Neural cell (in vitro differentiated cells): Measurements from ENCODE around the gene SASH3. TPM values are rescaled to one million over a fixed set of nuclear protein-coding genes. Genes with fewer than 3 reads are reported as not detected.

ENCODE experiments used
- H2AFZ ChIP-seq: fragments of 200-600, 300-800 bp; sonication (generic), shearing (Covaris generic); 2 replicates; pipeline ENCODE4 v1.6.0; 2014; ENCODE audit warnings: low read depth, mild to moderate bottlenecking, antibody characterized with exemption, low read length, moderate library complexity
- H3F3A ChIP-seq: fragments of 200-600 bp; shearing (Covaris generic); 2 replicates; pipeline ENCODE4 v1.6.1; 2016; ENCODE audit warnings: mild to moderate bottlenecking, moderate library complexity, mixed read lengths, antibody characterized with exemption, low read length; ENCODE audit not compliant: insufficient read depth, poor library complexity, severe bottlenecking
- H3K27ac ChIP-seq: fragments of 200-600, 300-800 bp; sonication (generic), shearing (Covaris generic); 2 replicates; pipeline ENCODE4 v1.5.1; 2014; ENCODE audit warnings: mild to moderate bottlenecking, low read length, moderate library complexity
- H3K27me3 ChIP-seq: fragments of 300-800, 200-600 bp; sonication (generic), shearing (Covaris generic); 2 replicates; pipeline ENCODE4 v1.6.0; 2014; ENCODE audit warnings: mild to moderate bottlenecking, low read depth, low read length, moderate library complexity; ENCODE audit not compliant: insufficient read depth
- H3K36me3 ChIP-seq: fragments of 300-800, 200-600 bp; sonication (generic), shearing (Covaris generic); 2 replicates; pipeline ENCODE4 v1.5.1; 2014; ENCODE audit warnings: mild to moderate bottlenecking, antibody characterized with exemption, low read length, moderate library complexity; ENCODE audit not compliant: insufficient read depth
- H3K4me2 ChIP-seq: fragments of 300-800, 200-600 bp; sonication (generic), shearing (Covaris generic); 2 replicates; pipeline ENCODE4 v1.6.0; 2014; ENCODE audit warnings: mild to moderate bottlenecking, low read length
- H3K4me3 ChIP-seq: fragments of 300-800, 200-600 bp; sonication (generic), shearing (Covaris generic); 2 replicates; pipeline ENCODE4 v1.5.1; 2014; ENCODE audit warnings: mild to moderate bottlenecking, low read length, moderate library complexity
- H3K79me2 ChIP-seq: fragments of 200-600 bp; shearing (Covaris generic); replicated peaks from 2 replicates; pipeline ENCODE4 v1.6.0; 2014; ENCODE audit warnings: mild to moderate bottlenecking, low read length, moderate library complexity; ENCODE audit not compliant: insufficient read depth
- H3K9ac ChIP-seq: fragments of 300-800, 200-600 bp; sonication (generic), shearing (Covaris generic); 2 replicates; pipeline ENCODE4 v1.6.1; 2016; ENCODE audit warnings: mild to moderate bottlenecking, low read length, mixed read lengths
- H3K9me2 ChIP-seq: fragments of 200-600 bp; shearing (Covaris generic); 2 replicates; pipeline ENCODE4 v1.6.1; 2016; ENCODE audit warnings: mild to moderate bottlenecking, low read length, mixed read lengths; ENCODE audit not compliant: insufficient read depth
- H3K9me3 ChIP-seq: fragments of 200-600, 300-800 bp; sonication (generic), shearing (Covaris generic); 2 replicates; pipeline ENCODE4 v1.6.1; 2016; ENCODE audit warnings: mild to moderate bottlenecking, mixed run types, low read length, moderate library complexity, mixed read lengths
- H4K20me1 ChIP-seq: fragments of 200-600 bp; shearing (Covaris generic); 2 replicates; pipeline ENCODE4 v1.6.1; 2016; ENCODE audit warnings: mild to moderate bottlenecking, mixed run types; ENCODE audit not compliant: insufficient read depth
- CTCF ChIP-seq: fragments of 450-650 bp; IDR thresholded peaks from 2 replicates; pipeline ENCODE4 v1.5.1; 2014; ENCODE audit warnings: antibody characterized with exemption, mild to moderate bottlenecking, moderate library complexity; ENCODE audit not compliant: poor library complexity, severe bottlenecking
- EP300 ChIP-seq: fragments of 450-650 bp; conservative IDR thresholded peaks from 2 replicates; pipeline ENCODE4 v1.6.1; 2014; ENCODE audit warnings: antibody characterized with exemption, mild to moderate bottlenecking, moderate library complexity; ENCODE audit not compliant: poor library complexity, severe bottlenecking
- EZH2 ChIP-seq: fragments of 200-600, 300-800 bp; shearing (Covaris generic), sonication (generic); IDR thresholded peaks from 2 replicates; pipeline ENCODE4 v1.6.1; 2014; ENCODE audit warnings: antibody characterized with exemption, low read length, borderline replicate concordance, mild to moderate bottlenecking; ENCODE audit not compliant: insufficient read depth, poor library complexity, severe bottlenecking
- MXI1 ChIP-seq: fragments of 450-650 bp; conservative IDR thresholded peaks from 2 replicates; pipeline ENCODE4 v1.6.1; 2014; ENCODE audit warnings: antibody characterized with exemption, mild to moderate bottlenecking; ENCODE audit not compliant: poor library complexity, severe bottlenecking
- POLR2AphosphoS5 ChIP-seq: IDR thresholded peaks from 2 replicates; pipeline ENCODE4 v1.6.1; 2012
- RAD21 ChIP-seq: fragments of 450-650 bp; conservative IDR thresholded peaks from 2 replicates; pipeline ENCODE4 v1.6.1; 2014; ENCODE audit warnings: antibody characterized with exemption, mild to moderate bottlenecking, moderate library complexity
- SMC3 ChIP-seq: fragments of 450-650 bp; conservative IDR thresholded peaks from 2 replicates; pipeline ENCODE4 v1.6.1; 2014; ENCODE audit warnings: antibody characterized with exemption, mild to moderate bottlenecking, moderate library complexity; ENCODE audit not compliant: poor library complexity
- polyA plus RNA-seq: library from polyadenylated mRNA; depleted of rRNA; stranded (reverse); fragments of >200 nt; gene quantifications from 2 replicates; pipeline ENCODE4 v1.2.3, GENCODE V29; 2014

Gene SASH3
- polyA plus RNA-seq, 1 donor from 2014 or later: not detected

- Histone ChIP-seq H3K36me3 (no peaks in the 10 kb centered on the region), H3F3A (no peaks in the 10 kb centered on the region), H3K9me2 (no peaks in the 10 kb centered on the region), H3K9ac (no peak overlapping the region), H3K9me3 (no peaks in the 10 kb centered on the region), H3K27ac (no peak overlapping the region), H3K4me2 (no peak overlapping the region), H2AFZ (no peak overlapping the region), H3K27me3 (no peaks in the 10 kb centered on the region), H4K20me1 (no peaks in the 10 kb centered on the region), H3K4me3 (no peak overlapping the region), H3K79me2 (no peaks in the 10 kb centered on the region)
- TF ChIP-seq EZH2: no peak
Observed at GRCh38 chrX:129781134-129781672, 1.5 kb downstream of the SASH3 start.

GRCh38 chrX:129781680-129782495, 2.1 kb downstream of the SASH3 start:
- Histone ChIP-seq H3F3A (no peaks in the 10 kb centered on the region), H3K9me3 (no peaks in the 10 kb centered on the region), H2AFZ (no peak overlapping the region), H3K36me3 (no peaks in the 10 kb centered on the region), H3K4me2 (no peak overlapping the region), H3K4me3 (no peak overlapping the region), H3K27me3 (no peaks in the 10 kb centered on the region), H3K79me2 (no peaks in the 10 kb centered on the region), H3K27ac (no peak overlapping the region), H4K20me1 (no peaks in the 10 kb centered on the region), H3K9ac (no peak overlapping the region), H3K9me2 (no peaks in the 10 kb centered on the region)
- no peak for TF ChIP-seq CTCF
- no peak for TF ChIP-seq EZH2
- no peak for TF ChIP-seq MXI1
- no peak for TF ChIP-seq SMC3
- TF ChIP-seq POLR2AphosphoS5: no peak
- TF ChIP-seq RAD21: no peak

- Histone ChIP-seq H3K27me3 (no peaks in the 10 kb centered on the region), H3K27ac (no peak overlapping the region)
Observed at GRCh38 chrX:129782706-129783105, 3.0 kb downstream of the SASH3 start.

More at GRCh38 chrX:129782706-129783105, 3.0 kb downstream of the SASH3 start:
- H3K9me2 ChIP-seq: no peaks in the 10 kb centered on the region
- H3K9ac ChIP-seq: no peak overlapping the region
- H3K4me2 ChIP-seq: no peak overlapping the region
- no peaks in the 10 kb centered on the region for H3K9me3 ChIP-seq
- no peaks in the 10 kb centered on the region for H3F3A ChIP-seq
- no peaks in the 10 kb centered on the region for H3K36me3 ChIP-seq
- H3K79me2 ChIP-seq: no peaks in the 10 kb centered on the region
- no peak overlapping the region for H2AFZ ChIP-seq
- no peak for TF ChIP-seq EP300
- TF ChIP-seq EZH2: no peak
- TF ChIP-seq RAD21: no peak
- no peak for TF ChIP-seq POLR2AphosphoS5
- TF ChIP-seq SMC3: no peak
- H3K4me3 ChIP-seq: no peak overlapping the region
- H4K20me1 ChIP-seq: no peaks in the 10 kb centered on the region
